IPS-11a (cell line): ENCODE measurements around the gene CSNK1A1.
"Not testable (repeated sequence)": the region's sequence is repeated elsewhere in the genome, so short reads cannot be mapped to it uniquely, and the experiment has no call there.

ENCODE experiments used
- H3K4me3 ChIP-seq: one replicate; pipeline ENCODE4 v1.5.1; 2013; ENCODE audit warnings: low read depth, low read length, control low read depth

The CSNK1A1 gene

DNA sequence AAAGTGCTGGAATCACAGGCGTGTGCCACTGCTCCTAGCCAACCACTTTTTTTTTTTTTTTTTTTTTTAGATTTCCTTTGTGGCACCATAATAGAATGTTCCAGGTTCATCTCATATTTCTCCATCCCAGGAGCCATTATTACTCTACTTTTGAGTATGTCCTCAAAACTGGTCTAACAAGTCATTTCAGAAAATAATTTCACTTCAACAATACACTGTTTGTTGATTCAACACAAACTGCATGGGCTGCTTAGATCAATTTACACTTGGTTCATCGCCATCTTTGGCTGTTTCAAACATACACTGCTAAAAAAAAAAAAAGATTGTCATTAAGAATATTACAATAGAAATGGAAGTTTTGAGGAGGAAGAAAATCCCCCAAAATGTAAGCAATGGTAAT lies 57.9 kb downstream of the CSNK1A1 start:
- no peak overlapping the region for H3K4me3 ChIP-seq

GRCh38 chr5:149492781-149493180 lies 58.5 kb downstream of the CSNK1A1 start:
- H3K4me3 ChIP-seq, result no peak overlapping the region

DNA sequence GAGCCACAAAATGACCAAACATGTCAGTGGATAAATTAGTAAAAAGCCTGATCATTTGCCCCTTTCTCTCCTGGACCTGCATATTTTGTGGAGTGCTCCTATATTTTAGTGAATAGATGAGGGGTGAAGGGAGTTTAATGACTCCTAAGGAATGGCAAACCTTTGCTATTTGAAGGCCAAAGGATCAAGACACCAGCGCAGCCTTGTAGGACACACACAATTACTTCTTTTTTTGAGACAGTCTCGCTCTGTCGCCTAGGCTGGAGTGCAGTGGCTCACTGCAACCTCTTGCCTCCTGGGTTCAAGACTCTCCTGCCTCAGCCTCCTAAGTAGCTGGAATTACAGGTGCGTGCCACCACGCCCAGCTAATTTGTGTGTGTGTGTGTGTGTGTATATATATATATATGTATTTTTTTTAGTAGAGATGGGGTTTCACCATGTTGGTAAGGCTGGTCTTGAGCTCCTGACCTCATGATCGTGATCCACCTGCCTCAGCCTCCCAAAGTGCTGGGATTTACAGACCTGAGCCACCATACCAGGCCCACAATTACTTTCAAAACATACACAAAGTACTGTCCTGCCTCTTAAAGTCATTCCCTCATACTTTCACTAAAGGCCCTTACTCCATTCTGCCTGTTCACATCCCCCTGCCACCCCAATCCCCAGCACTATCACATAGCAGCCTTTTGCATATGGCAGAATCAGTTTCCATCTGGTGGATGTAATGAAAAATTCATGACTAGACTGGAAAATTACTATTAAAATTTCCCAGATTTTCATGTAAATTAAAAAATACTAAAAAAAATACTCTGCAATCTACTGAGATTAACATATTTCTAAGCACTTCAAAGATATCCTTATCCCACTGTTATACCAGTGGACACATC lies 60.4 kb downstream of the CSNK1A1 start:
- H3K4me3 ChIP-seq, result no peak overlapping the region

- no peak overlapping the region for H3K4me3 ChIP-seq
These were observed 61.6 kb downstream of the CSNK1A1 start for GRCh38 chr5:149489605-149490037.

- H3K4me3 ChIP-seq, result no peak overlapping the region
These were observed 62.5 kb downstream of the CSNK1A1 start for GRCh38 chr5:149488645-149489306.

DNA sequence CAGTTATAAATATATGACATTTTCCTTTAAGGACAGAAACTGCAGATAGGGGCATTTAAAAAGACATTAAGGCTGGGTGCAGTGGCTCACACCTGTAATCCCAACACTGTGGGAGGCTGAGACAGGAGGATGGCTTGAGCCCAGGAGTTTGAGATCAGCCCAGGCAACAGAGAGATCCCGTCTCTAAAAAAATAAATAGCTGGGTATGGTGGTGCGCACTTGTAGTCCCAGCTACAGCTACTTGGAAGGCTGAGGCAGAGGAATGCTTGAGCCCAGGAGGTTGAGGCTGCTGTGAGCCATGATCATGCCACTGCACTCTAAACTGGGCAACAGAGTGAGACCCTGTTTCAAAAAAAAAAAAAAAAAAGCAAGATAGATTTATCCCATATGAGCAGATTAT lies 63.6 kb downstream of the CSNK1A1 start:
- no peak overlapping the region for H3K4me3 ChIP-seq

DNA sequence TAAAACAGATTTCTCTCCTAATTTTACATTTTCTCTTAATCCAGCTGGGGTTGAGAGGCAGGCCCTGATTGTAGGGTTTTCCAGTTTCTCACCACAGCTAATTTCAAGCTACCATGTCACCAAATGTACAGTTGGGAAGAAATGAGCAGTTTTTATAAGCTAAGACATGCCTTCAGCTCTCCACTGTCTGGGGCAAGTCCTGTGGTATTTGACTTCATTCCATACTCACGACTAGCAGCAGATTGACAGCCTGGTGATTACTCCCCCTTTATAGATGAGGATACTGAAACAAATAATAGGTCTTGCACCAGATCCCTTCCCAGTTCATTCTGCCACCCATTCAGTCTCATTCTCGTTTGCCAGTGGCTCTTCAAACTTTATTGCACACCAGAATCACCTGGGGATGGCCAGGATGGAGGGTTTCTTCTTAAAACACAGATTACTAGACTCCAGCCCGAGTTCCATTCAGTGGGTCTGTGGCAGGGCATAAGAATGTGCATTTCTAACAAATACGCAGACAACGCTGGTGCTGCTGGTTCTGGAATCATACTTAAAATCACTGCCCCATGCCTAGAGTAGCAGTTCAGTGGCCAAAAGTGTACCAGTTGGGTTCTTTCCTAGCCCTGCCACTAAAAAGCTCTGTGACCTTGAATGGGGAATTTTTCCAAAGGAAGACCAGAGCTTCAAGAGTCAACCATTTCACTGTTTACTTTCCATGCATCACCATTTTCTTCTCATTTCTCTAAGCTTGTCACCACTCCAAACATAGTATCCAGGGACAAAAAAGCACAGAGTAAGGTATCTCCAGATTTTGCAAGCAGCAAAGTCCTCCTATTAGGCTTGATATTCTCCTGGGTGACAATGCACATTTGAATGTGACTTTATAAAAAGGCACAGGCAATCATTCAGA lies 64.3 kb downstream of the CSNK1A1 start:
- H3K4me3 ChIP-seq, result no peak overlapping the region

DNA sequence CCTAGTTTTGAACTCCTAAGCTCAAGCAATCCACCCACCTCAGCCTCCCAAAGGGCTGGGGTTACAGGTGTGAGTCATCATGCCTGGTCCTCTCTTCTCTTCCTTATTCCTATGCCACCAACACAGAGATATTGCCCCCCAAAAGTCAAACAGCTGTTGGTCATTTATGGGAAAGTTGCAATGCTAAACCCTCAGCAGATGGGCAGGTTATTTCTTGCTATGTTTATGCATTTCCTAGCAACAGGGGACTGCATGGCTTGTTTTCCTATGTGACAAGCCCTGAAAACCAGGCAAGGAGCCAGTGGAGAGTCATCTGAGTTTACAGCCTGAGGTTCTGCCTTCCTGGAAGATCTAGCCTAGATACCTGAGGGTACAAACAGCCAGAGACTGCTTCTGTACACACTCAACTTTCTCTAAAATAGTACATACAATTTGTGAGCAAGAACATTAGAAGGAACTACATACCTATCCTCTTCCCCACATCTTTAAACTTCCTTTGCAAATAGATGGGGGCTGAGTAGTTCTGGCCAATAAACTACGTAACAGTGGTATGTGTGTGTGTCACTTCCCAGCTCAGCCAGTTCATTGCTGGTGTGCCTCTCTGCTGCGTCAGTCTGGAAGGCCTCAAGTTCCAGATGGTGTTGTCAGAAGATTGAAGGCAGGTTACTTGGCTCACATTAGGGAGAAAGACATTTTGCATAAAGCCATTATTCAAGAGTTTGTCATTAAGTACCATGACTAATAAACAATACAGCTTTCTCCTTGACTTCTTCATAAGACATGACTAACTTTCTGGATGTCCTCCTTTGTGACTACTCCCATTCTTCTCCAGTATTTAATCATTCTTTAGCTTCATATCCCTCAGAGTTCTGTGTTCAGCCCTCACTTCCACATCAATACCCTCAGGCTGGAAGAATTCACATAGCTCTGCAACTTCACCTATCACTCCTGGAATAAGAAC lies 65.3 kb downstream of the CSNK1A1 start:
- H3K4me3 ChIP-seq, result no peak overlapping the region

- no peak overlapping the region for H3K4me3 ChIP-seq
These were observed 69.8 kb downstream of the CSNK1A1 start for GRCh38 chr5:149481485-149481884.

- H3K4me3 ChIP-seq, result no peak overlapping the region
These were observed 72.5 kb downstream of the CSNK1A1 start for GRCh38 chr5:149478761-149479160.

DNA sequence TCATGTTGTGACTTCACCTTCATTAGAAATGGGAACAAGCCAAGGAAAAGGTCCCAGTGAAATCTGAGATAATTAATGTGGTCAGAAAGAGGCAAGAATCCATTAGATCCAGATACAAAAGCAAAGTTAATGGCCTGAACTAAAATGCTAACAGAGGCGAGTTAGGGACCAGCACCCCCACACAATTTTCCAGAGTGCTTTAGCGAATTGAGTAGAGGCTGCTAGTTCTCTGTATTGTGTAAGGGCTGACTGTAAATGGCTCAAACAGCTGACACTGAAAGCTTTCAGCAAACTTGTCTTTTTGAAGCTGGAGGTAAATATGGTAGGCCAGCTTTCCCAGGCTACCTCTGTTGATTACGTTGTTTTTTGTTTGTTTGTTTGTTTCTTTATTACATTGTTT lies 75.5 kb downstream of the CSNK1A1 start:
- no peak overlapping the region for H3K4me3 ChIP-seq

DNA sequence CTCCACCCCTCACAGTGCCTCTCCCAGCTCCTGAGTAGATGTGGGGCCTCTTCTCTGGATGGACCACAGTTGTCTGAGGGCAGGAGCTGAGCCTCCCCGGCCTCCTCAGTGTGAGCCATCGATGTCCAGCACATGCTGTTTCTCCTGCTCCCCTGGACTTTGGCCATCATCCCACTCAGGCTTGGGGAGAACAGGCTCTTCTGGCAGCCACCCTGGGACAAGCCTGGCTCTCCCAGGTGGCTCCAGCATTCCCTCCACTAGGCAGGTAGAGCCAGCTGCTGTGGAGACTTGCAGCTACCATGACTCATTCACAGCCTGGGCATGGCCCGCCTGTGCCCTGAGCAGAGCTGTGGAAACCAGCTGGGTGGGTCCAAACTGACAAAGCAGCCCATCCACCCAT lies 77.0 kb downstream of the CSNK1A1 start:
- H3K4me3 ChIP-seq, result no peak overlapping the region

DNA sequence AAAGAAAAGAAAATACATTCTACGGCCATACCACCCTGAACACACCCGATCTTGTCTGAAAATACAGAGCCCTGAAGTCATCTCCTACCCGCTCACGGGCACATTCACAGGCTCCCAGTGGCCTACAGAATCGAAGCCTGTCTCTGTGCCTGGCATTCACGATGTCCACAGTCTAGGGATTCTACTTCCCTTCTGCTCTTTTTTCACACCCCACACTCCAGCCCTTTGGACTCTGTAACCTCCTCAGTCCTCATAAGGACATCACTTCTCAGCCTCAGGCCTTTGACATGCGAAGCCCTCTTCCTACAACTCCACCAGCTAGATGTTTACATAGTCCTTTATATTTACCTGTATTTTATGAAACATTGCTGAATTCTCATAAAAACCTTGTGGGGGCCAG lies 77.8 kb downstream of the CSNK1A1 start:
- no peak overlapping the region for H3K4me3 ChIP-seq

- H3K4me3 ChIP-seq, result no peak overlapping the region
These were observed 78.8 kb downstream of the CSNK1A1 start for GRCh38 chr5:149472399-149472798.

DNA sequence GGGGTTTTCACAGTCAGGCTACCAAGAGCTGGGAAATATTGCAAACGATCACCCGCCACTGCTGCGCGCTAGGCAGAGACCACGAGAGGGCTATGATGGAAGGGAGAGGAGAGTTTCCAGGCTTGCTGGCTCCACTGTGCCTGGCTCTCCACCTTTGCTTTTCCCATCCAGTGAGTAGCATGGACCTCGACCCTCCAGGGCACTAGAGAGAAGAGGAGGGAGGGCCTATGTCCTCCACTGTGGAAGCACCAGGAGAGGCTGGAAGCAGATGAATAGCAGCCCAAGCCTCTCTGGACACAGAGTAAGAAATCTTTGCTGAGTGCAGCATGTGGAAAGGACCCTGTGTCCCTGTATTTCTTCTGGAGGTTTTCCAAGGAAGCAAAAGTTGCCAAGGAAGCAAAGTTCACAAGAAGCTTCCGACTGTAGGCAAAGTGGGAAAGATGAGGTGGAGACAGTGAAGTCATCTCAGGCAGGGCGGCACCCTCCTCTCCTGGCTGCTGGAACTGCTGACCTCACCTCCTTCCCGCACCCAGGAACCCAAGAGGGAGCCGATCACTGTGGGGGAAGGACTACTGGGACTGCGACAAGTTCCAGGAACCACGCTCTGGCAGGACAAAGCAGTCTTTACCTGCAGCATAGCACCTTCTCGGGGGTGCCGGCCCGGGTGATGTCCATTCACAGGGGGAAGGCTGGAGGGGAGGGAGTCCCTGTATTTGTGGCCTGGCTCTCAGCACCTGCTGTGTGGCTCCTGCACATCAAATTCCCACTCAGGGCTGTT lies 79.6 kb downstream of the CSNK1A1 start:
- H3K4me3 ChIP-seq, result no peak overlapping the region

DNA sequence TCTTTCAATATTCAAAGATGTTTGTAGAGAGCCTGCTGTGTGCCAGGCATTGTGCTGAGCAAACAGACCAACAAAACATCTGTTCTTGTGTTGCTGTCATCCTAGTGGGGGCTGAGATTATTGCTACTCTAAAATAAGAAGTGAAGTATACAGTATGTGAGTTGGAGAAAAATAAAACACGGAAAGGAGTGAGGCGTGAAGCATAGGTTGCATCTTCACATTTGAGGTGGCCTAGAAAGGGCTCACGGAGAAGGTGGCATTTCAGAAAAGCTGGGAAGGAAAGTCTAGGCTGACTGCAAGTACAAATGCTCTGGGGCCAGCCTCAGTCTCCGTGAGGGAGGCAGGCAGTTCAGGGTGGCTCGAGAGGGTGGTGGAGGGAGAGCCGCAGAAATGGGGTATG lies 80.3 kb downstream of the CSNK1A1 start:
- no peak overlapping the region for H3K4me3 ChIP-seq

DNA sequence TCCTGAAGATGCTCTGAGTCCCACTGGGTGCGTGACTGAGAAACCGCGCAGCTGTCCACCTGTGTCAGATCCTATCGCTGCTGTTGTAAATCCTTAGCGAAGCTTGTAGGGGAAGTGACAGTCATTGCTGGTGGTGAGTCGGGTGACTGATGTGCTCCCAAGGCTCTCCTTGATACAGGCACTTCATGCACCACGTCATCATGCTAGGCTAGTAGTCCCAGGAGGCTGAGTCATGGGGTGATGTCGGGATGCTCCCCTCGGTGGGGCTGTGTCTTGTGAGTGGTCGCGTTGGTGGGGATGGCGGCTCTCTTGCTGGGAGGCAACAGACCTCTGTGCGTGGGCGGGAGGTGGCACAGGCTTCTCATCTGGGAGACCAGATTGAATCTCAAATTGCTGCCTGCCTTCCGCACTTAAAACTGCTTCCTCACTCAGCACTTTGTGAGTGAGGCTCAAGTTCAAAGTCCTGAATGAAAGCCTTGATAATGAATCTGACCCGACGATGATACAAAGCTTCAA lies 84.7 kb downstream of the CSNK1A1 start:
- H3K4me3 ChIP-seq, result no peak overlapping the region

DNA sequence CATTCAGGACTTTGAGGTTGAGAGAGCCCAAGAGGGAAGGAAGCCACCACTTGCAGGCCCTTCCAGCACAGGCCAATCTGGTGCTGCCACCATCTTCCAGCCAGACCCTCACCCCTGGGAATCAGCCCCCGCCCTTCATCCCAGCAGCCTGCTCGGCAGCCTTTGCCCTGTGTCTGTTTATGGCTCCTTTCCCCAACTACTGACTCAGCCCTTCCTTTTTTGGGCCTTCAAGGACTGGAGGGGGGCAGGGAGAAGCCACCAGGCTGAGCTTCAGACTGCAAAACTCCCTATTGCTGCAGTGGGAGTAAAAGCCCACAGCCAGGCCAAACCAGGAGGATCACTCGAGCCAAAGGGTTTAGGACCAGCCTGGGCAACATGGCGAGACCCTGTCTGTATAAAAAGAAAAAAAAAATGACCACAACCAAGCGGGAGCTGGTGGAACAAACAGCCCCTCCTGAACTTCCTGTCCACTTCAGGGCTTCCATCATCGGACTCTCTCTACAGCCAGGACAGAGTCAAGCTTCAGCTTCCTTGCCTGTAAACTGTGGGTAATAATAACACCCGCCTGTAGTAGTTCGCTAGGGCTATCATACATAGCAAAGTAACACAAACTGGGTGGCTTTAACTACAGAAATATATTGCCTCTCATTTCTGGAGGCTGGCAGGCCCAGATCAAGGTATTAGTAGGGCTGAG lies 86.3 kb downstream of the CSNK1A1 start:
- no peak overlapping the region for H3K4me3 ChIP-seq

DNA sequence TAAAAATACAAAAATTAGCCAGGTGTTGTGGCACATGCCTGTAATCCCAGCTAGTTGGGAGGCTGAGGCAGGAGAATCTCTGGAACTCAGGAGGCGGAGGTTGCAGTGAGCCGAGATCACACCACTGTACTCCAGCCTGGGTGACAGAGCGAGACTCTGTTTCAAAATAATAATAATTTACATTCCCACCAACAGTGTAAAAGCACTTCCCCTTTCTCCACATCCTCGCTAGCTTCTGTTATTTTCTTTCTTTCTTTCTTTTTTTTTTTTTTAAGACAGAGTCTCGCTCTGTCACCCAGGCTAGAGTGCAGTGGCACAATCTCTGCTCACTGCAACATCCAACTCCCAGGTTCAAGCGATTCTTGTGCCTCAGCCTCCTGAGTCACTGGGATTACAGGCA lies 89.3 kb downstream of the CSNK1A1 start:
- not testable (repeated sequence) for H3K4me3 ChIP-seq
